HUDEP-2 (cell line): ENCODE data around the gene ART3.
"Not testable (repeated sequence)": the region's sequence is repeated elsewhere in the genome, so short reads cannot be mapped to it uniquely, and the experiment has no call there.

Experiments used
- DNase-seq, 76 experiments: peaks; one replicate each; lab custom pipeline; 2025; ENCODE audit not compliant: unreplicated experiment in 76 of 76; lab: John Stamatoyannopoulos, UW

Gene ART3, protein sequence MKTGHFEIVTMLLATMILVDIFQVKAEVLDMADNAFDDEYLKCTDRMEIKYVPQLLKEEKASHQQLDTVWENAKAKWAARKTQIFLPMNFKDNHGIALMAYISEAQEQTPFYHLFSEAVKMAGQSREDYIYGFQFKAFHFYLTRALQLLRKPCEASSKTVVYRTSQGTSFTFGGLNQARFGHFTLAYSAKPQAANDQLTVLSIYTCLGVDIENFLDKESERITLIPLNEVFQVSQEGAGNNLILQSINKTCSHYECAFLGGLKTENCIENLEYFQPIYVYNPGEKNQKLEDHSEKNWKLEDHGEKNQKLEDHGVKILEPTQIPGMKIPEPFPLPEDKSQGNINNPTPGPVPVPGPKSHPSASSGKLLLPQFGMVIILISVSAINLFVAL

DNA sequence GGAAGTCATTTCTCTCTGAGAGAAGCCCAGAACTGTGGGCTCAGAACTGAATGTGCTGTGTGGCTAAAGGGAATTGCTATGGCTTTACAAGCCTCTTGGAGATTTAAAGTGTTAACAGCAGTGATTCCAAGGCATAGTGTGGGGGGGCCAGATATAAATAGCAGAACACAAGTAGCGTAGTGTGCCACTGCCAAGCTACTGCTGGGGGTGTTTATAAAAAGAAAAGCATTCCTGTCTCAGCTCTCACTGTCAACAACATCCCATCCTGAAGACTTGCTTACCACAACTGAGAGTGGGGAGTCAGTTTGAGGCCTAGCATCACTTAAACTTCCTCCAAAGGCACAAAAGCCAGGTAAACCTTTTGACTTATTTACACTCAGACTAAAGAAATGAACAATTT, at the start of gene ART3:
ART3 (plus strand) TSS at position 242 of the 400 bp plus-strand sequence. CDS start 1,181 bp downstream, outside the sequence.
- DNase-seq, result no peak

DNA sequence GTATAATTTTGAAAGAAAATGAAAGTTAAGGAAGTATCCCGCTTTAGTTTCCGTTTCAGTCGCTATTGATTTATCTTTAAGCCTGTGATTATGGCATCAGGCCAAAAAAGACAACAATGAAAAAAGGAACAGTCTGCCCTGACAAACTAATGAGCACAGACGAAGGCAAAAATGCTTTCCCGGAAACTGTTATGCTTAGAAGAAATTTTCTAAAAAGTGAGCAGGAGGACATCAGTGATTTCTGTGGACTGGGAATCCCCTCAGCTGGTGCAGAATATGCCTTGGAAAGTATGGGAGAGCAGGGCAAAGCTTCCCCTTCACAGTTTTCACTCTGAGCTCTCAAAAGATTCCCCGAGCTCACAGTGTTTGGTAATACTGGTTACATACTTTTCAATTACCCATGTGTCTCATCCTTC, 46.2 kb upstream of the ART3 start:
- DNase-seq, result peak in 2 of 76 experiments; percentile 5 to 6

DNA sequence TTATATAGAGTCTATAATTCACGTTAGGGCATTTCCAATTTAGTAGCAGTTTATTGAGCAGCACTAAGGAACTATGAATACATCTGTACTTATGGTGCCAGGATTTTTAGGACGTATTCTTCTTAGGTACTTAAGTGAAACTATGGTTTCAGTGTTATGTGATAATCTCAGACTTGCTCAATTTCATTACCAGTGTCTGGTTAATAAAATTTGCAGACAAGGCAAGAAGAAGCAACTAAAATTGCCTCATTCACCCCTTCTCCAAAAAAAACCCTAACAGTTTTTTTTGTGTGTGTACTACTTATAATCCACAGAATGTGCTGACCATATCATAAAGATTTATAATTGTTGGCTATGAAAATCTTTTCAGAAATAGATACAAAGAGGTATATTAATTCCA, 45.2 kb upstream of the ART3 start:
- DNase-seq, result no peak

DNA sequence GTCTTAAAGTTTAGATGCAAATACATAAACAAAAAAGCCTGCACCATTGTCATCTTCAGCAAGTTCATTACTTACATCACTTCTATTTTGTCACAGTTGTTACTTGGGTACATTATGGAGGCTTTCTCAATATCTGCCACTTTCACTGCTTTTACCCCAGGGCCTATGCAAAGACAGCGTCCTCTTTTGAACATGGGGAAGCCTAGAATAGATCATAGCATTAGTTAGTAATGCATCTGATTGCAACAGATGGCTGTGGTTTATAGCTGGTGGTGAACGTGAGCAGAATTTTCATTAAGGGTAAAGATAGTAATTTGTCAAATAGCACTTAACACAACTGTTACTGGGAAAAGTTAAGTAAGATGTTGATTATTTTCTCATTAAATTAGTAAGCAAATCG, 39.4 kb upstream of the ART3 start:
- no peak for DNase-seq

DNA sequence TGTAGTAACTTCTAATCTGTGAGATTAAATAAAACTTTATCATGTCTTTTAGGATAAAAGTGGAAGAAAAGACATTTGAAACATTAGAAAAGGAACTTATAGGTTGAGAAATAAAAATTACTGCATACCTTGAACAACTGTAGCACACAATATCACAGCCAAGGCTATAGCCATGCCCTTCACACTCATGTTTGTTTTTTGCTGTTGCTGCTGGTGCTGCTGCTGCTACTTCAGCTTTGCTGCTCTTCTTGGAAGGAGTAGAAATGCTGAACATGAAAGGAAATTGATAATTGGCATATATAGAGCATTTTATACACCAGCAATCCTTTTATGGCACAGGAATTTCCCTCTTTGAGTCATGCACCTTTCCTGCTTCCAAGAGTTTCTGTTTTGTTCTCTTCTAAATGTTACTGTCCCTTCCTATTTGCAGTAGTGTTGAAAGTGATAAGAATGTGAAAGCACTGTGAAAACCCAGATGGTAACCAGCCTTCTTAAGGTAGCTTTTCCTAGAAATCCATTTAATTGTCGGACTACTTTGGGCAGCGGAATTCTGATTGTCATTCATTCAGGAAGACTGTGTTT, 38.6 kb upstream of the ART3 start, which contains the start of gene CXCL11:
CXCL11 (minus strand) TSS at position 272 of the 582 bp plus-strand sequence; CDS start at position 189, 83 bp downstream.
- DNase-seq, result no peak

DNA sequence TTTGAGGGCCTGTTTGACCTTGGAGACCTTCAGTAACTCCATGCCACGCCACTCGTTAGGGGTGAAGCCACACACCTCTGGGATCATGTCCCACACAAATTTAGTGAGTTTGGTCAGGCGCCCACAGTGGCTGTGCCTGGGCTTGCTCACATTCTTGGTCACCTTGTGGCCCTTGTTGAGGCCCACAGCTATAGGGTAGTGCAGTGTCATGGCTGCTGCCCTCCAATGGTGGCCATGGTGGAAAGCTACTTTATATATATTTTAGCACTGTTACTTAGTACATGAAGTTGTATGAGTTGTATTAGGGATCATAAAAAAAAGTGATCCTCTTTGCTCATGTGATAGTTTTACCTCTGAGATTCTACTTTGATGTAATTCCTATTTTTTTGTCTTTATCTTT, 37.7 kb upstream of the ART3 start:
- no peak for DNase-seq

DNA sequence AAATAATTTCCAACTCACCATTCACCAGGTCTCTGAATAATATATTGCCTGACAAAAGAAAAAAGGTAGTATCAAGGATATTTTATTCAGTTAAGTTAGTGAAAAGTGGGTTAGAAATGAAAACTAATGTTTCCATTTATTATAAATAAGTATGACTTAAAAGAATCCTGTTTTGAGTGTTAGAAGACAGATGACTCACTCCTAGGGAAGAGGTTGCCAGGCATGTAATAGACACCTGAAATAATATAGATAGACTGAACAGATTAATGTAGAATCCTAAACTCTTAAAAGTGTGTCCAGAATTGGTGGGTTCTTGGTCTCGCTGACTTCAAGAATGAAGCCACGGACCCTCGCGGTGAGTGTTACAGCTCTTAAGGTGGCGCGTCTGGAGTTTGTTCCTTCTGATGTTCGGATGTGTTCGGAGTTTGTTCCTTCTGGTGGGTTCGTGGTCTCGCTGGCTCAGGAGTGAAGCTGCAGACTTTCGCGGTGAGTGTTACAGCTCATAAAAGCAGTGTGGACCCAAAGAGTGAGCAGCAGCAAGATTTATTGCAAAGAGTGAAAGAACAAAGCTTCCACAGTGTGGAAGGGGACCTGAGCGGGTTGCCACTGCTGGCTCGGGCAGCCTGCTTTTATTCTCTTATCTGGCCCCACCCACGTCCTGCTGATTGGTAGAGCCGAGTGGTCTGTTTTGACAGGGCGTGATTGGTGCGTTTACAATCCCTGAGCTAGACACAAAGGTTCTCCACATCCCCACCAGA, 32.1 kb upstream of the ART3 start:
- not testable (repeated sequence) for DNase-seq

DNA sequence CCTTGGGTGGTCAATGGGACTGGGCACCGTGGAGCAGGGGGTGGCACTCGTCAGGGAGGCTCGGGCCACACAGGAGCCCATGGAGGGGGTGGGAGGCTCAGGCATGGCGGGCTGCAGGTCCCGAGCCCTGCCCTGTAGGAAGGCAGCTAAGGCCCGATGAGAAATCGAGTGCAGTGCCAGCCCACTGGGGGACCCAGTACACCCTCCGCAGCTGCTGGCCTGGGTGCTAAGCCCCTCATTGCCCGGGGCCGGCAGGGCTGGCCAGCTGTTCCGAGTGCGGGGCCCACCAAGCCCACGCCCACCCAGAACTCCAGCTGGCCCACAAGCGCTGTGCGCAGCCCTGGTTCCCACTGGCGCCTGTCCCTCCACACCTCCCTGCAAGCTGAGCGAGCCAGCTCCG, 31.2 kb upstream of the ART3 start:
- not testable (repeated sequence) for DNase-seq

DNA sequence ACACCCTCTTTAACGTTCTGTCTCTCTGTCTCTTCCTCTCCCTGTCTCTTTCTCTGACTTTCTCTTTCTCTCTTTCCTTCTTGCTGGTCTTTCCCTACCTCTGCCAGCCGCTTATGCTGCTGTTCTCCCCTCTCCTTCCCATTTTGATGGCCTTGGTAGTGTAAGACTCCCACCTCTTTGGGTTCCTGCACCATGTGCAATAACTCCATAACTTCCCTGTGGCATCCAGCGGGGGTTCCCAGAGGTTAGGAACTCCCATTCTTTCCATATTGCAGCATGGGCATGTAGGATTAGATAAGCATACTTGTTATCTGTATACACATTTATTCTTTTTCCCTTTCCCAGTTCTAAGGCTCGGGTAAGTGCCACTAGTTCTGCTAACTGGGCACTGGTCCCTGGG, 29.8 kb upstream of the ART3 start:
- not testable (repeated sequence) for DNase-seq

DNA sequence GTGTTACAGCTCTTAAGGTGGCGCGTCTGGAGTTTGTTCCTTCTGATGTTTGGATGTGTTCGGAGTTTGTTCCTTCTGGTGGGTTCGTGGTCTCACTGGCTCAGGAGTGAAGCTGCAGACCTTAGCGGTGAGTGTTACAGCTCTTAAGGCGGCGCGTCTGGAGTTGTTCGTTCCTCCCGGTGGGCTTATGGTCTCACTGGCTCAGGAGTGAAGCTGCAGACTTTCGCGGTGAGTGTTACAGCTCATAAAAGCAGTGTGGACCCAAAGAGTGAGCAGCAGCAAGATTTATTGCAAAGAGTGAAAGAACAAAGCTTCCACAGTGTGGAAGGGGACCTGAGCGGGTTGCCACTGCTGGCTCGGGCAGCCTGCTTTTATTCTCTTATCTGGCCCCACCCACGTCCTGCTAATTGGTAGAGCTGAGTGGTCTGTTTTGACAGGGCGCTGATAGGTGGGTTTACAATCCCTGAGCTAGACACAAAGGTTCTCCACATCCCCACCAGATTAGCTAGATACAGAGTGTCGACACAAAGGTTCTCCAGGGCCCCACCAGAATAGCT, 24.6 kb upstream of the ART3 start:
- not testable (repeated sequence) for DNase-seq

DNA sequence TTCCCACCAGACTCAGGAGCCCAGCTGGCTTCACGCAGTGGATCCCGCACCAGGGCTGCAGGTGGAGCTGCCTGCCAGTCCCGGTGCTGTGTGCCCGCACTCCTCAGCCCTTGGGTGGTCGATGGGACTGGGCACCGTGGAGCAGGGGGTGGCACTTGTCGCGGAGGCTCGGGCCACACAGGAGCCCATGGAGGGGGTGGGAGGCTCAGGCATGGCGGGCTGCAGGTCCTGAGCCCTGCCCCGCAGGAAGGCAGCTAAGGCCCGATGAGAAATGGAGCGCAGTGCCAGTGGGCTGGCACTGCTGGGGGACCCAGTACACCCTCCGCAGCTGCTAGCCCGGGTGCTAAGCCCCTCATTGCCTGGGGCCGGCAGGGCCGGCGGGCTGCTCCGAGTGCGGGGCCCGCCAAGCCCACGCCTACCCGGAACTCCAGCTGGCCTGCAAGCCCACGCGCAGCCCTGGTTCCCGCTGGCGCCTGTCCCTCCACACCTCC, 23.9 kb upstream of the ART3 start:
- not testable (repeated sequence) for DNase-seq

DNA sequence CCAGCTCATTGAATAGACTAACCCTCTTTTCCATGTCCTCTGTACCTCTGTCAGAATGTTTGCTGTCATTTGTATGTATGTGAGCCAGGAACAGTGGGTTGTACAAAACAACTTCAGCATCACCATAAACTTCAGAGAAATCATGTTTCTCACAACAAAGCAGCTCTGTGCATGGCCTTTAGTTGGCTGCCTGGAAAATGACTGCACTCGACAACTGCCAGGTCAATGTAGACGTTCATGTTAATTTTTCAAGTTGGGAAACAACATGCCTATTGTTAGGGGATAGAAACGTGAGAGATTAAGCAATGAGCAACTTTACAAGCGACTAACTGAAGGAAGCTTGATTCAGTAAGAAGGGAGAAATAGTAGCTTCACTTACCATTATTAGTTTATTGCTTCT, 20.8 kb upstream of the ART3 start:
- no peak for DNase-seq

DNA sequence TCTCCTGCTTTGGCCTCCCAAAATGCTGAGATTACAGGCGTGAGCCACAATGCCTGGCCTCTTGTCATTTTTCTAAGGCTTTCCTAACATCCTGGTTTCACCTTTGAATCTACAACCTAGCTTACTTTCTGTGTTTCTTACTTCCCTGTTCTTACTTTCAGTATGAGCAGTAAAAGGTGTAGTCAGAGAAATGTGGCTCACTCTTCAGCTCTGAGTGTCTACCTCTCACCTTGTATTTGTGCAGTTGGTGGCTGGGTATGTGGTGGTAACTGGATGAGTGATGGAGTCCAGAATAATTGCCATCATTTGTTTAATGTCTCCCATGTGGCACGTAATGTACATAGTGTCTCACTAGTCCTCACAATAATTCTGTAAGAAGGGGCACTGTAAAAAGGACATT, 19.5 kb upstream of the ART3 start:
- no peak for DNase-seq

DNA sequence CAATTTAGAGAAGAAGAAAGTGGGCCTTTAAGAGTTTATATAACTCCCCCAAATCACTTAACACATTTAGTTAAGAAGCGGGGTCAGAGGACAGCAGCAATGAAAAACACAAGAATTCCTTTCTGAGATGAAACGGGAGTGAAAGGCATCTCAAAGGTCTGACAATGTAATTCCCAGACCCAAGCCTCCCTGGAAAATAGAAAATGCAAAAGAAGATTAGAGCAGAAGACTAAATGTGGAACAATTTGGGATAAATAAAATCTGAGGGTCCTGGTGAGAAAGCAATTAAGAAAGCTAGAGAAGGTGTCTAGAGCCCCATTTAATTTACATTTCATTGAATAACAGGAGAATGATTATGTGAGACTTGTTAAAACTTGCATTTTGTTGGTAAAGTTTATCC, 19.1 kb upstream of the ART3 start:
- no peak for DNase-seq

DNA sequence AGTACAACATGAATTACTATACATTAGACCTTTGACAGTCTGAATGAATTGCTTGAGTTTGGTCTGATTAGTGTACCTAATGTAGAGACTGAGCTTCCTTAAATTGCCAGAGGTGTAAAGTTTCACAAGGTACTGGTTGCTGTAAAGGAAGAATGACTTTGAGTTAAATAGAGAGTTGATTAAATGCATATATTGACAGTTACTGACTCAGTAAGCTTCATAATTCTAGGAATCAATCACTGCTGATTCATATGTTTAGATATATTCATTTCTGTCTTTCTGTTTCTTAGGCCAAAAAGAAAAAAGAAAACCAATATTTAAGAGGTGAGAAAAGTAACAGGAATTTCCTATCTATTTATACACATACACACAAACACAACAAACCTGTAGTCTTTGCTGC, 16.2 kb upstream of the ART3 start:
- DNase-seq, result no peak

DNA sequence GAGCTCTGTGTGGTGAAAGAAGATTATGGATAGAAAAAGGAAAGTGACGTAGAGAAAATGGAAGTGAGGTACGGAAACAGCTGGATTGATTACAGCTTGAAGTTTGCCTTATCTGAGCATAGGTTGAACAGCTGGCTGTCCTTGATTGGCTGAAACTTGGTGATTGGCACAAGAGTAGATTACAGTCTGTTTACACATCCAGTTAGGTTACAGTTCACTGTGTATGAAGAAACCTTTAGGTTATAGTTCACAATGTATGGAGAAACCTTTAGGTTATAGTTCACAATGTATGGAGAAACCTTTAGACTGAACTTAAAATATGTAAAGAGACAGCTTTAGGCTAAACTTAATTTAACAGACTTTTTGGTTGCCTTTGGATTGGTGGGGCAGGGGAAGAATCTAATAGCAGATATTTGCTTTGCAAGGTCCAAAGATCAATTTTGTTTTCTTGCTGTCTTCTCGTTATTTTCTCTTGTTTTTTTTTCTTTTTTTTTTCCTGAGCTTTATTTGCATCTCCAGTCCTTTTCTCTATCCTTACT, 15.6 kb upstream of the ART3 start:
- DNase-seq, result peak in 6 of 76 experiments; percentile 5 to 19 (median 15)

DNA sequence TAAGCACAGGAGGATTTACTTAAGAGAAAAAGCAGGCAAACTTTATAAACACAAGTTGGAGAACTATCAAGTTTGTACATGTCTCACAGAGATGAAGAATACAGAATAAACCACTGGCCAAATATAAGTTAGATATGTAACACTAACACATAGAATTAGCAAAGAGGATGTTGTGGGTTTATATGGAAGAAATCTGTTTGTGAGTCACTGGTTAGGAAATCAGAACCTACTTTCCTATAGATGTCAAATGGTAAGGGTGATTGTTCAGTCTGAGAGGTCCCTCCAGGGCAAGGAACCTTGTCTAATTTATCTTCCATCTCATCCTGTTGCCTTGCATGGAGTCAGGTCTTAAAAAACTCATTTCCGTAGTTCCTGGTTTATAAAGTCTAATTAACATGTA, 14.8 kb upstream of the ART3 start:
- DNase-seq, result no peak

DNA sequence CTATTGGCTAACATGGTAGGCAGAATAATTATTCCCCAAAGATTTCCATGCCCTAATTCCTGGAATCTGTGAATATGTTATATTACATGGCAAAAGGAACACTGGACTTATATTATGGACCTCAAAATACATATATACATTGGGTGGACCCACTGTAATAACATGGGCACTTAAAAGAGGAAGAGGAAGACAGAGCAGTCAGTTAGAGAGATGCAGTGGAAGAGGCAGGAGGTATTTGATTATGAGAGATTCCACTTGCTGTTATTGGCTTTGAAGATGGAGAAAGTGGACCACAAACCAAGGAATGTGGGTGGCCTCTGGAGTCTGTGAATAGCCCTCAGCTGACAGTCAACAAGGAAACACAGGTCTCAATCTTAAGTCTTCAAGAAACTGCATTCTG, 14.0 kb upstream of the ART3 start:
- no peak for DNase-seq

DNA sequence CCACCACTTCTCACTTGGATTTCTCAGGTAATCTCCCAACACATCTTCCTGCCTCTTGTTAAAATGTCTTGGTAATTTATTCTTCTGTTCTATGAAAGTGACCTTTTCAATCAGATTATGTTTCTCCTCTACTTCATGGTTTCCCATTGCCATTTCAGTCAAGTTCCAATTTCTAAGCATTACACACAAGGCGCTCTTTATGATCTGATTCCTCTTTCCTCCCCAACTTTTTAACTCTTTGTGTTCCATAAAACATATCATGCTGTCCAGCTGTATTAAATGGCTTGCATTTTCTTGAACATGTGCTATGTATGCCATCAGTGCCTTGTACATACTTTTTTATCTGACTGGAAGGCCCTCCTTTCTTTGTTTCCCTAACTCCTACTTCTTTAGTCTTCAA, 13.1 kb upstream of the ART3 start:
- no peak for DNase-seq

DNA sequence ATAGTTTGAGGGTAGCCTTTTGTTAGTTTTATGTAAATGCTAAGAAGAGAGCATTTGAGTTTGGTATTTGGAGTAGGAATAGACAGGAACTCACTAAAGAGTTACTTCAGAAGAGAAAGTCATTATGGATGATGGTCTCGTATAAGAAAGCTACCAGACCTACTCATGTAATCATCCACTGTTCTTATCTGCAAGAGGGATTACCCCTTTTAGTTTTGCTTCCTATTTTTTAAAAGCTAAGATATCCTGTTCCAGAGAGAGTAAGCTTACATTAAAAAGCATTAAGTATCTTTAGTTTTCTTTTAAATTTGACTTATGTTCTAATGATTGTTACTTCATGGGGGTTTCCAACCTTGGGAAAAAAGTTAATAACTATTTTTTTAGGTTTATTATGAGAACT, 12.5 kb upstream of the ART3 start:
- DNase-seq, result no peak

DNA sequence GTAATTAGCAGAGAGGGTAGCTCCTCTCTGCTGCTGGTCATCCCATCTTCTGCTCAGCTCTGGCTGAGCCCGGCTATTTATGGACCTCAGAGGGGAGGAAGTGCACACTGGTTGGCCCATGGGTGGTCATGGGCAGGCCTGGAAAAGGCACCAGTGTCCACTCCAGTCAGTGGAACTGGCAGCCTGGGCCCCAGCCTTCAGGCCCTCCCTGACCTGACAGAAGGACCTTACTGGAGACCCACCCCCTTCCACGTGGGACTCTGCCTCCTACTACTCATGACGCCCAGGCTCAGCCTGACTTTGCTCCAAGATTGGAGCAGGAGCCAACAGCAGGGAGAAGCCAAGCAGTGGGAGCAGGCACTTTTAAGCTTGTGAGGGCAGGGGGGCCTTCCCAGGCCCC, 8.0 kb upstream of the ART3 start:
- DNase-seq, result no peak
